GM23338 (cell line): ENCODE measurements around the gene TRAF7. TPM values are rescaled to one million over a fixed set of nuclear protein-coding genes. Genes with fewer than 3 reads are reported as not detected.

Source experiments
- CREB1 ChIP-seq: fragments of 250-450 bp; sonication (Bioruptor Pico); IDR thresholded peaks from 2 replicates; pipeline ENCODE4 v1.5.0; 2020; ENCODE audit warnings: low read depth, mild to moderate bottlenecking, moderate library complexity
- ETS1 ChIP-seq: IDR thresholded peaks from 2 replicates; pipeline ENCODE4 v1.6.1; 2016; ENCODE audit warnings: antibody characterized with exemption
- REST ChIP-seq: IDR thresholded peaks from one replicate; pipeline ENCODE4 v1.6.1; 2018; ENCODE audit warnings: antibody characterized with exemption; ENCODE audit not compliant: unreplicated experiment
- ZNF114 ChIP-seq: fragments of 250-450 bp; sonication (Bioruptor Pico); IDR thresholded peaks from 2 replicates; pipeline ENCODE4 v1.5.0; 2020; ENCODE audit warnings: mild to moderate bottlenecking, moderate library complexity
- ZNF462 ChIP-seq: fragments of 250-450 bp; sonication (Bioruptor Pico); IDR thresholded peaks from 2 replicates; pipeline ENCODE4 v1.5.0; 2020; ENCODE audit warnings: mild to moderate bottlenecking, moderate library complexity
- polyA plus RNA-seq: library from polyadenylated mRNA; unstranded; fragments of >200 nt; fragmentation: Nextera tagmentation; extraction: Ambion mirVana; gene quantifications from 2 replicates; pipeline ENCODE4 v1.2.1, GENCODE V29; 2016
- total RNA-seq: library from RNA; depleted of rRNA; stranded (reverse); fragments of >200 nt; shearing (Covaris generic); gene quantifications from 2 replicates; pipeline ENCODE4 v1.2.3, GENCODE V29; 2014

Gene TRAF7
- total and polyA plus RNA-seq, 2 experiments from 2014 or later: 36.4 to 133 TPM

GRCh38 chr16:2194166-2194834, 38.7 kb downstream of the TRAF7 start (continued):
- TF ChIP-seq ZNF462 (CRISPR knock-in tag): no peak
- no peak for TF ChIP-seq ETS1
- no peak for TF ChIP-seq CREB1 (CRISPR knock-in tag)
- TF ChIP-seq ZNF114 (CRISPR knock-in tag): no peak
- no peak for TF ChIP-seq REST
